Thyroid gland (tissue), 4 donors: ENCODE data around the gene CNOT2. TPM values are rescaled to one million over a fixed set of nuclear protein-coding genes. Genes with fewer than 3 reads are reported as not detected.

Experiments
- DNase-seq, 2 donors: peaks; one replicate each; pipeline ENCODE4 v3.0.0-alpha.2; 2019
- H3K27ac ChIP-seq, 3 donors: fragments of 200-600 bp; sonication (generic); 1 replicate in 2 of 3; 2 replicates in 1 of 3; pipeline ENCODE4 v1.5.1; 2016 to 2019; ENCODE audit warnings: mild to moderate bottlenecking in 1 of 3, moderate library complexity in 1 of 3
- H3K27me3 ChIP-seq: fragments of 200-600 bp; sonication (generic); one replicate; pipeline ENCODE4 v1.5.1; 2019
- H3K36me3 ChIP-seq, 2 donors: fragments of 200-600 bp; sonication (generic); one replicate each; pipeline ENCODE4 v1.5.1; 2016 to 2019
- H3K4me1 ChIP-seq, 2 donors: fragments of 200-600 bp; sonication (generic); one replicate each; pipeline ENCODE4 v1.5.1; 2017 to 2019
- H3K4me3 ChIP-seq, 3 donors: fragments of 200-600 bp; sonication (generic); replicated peaks in 1 of 3; 1 replicate in 2 of 3; 2 replicates in 1 of 3; pipeline ENCODE4 v1.5.1; 2016; ENCODE audit warnings: mild to moderate bottlenecking in 1 of 3
- H3K9me3 ChIP-seq: fragments of 200-600 bp; sonication (generic); one replicate; pipeline ENCODE4 v1.5.1; 2017
- POLR2A ChIP-seq, 2 donors: fragments of 450-650 bp; IDR thresholded peaks; one replicate each; pipeline ENCODE4 v1.6.1; 2017; ENCODE audit warnings: antibody characterized with exemption in 2 of 2, mild to moderate bottlenecking in 2 of 2, moderate library complexity in 1 of 2
- WGBS, 2 donors: methylation state at CpG; one replicate each; pipeline ENCODE4 v1.1.5; 2017; 5-methylcytosine and 5-hydroxymethylcytosine counted together
- intact Hi-C: fragments of 100-400 bp; cut with DNase I; formaldehyde crosslinking; loops from one replicate; pipeline ENCODE4 v1.15.1; 2023
- total RNA-seq, 4 donors: library from RNA; depleted of rRNA; stranded (reverse); fragments of >200 nt; gene quantifications; one replicate each; pipeline ENCODE4 v1.2.3, GENCODE V29; 2016
- TF ChIP-seq, protein P1 (sequence below), 6 experiments: fragments of 200-600 bp in 3 of 6; fragments of 450-650 bp in 3 of 6; sonication (generic) in 3 of 6; IDR thresholded peaks; one replicate each; pipeline ENCODE4 v1.5.1; 2016 to 2019; ENCODE audit warnings: antibody characterized with exemption in 6 of 6, mild to moderate bottlenecking in 2 of 6, inconsistent platforms in 1 of 6, moderate library complexity in 1 of 6

Gene CNOT2
- total RNA-seq, 4 donors from 2014 or later = 162 to 245 (median 173) TPM

DNA sequence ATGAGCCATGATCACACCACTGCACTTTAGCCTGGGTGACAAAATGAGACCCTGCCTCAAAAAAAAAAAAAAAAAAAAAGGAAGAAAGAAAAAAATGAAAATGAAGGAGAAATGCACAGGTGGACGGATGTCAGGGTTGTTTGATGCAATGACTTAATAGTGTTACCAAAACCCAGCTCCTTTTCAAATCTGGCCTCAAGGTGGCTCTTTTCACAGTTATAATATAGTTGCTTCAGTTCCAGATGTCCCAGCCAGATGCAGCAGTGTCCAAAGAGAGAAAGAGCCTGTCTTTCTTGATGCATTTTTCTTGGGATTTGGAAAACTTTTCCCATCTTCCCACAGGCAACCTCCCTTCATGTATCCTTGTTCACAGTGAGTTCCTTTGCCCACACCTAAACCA is 159.4 kb downstream of the CNOT2 start:
- intact Hi-C loops = no loop called here
- H3K27me3 ChIP-seq = no peaks in the 10 kb centered on the region
- TF ChIP-seq POLR2A (IDR thresholded peaks at IDR 0.05) = no peak
- TF ChIP-seq, protein P1, sequence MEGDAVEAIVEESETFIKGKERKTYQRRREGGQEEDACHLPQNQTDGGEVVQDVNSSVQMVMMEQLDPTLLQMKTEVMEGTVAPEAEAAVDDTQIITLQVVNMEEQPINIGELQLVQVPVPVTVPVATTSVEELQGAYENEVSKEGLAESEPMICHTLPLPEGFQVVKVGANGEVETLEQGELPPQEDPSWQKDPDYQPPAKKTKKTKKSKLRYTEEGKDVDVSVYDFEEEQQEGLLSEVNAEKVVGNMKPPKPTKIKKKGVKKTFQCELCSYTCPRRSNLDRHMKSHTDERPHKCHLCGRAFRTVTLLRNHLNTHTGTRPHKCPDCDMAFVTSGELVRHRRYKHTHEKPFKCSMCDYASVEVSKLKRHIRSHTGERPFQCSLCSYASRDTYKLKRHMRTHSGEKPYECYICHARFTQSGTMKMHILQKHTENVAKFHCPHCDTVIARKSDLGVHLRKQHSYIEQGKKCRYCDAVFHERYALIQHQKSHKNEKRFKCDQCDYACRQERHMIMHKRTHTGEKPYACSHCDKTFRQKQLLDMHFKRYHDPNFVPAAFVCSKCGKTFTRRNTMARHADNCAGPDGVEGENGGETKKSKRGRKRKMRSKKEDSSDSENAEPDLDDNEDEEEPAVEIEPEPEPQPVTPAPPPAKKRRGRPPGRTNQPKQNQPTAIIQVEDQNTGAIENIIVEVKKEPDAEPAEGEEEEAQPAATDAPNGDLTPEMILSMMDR (IDR thresholded peaks at IDR 0.05) = no peak
- H3K4me1 ChIP-seq = no peaks in the 10 kb centered on the region
- no peak overlapping the region for H3K27ac ChIP-seq
- H3K4me3 ChIP-seq = no peak overlapping the region
- WGBS, 2 donors = 97 to 98% methylated on average over 1 of the region's 1 CpG
- no peaks in the 10 kb centered on the region for H3K36me3 ChIP-seq
- no peaks in the 10 kb centered on the region for H3K9me3 ChIP-seq
- no peak for DNase-seq

GRCh38 chr12:70403826-70404225 is 160.6 kb downstream of the CNOT2 start:
- no peak overlapping the region for H3K27ac ChIP-seq
- intact Hi-C loops = no loop called here
- no peak for TF ChIP-seq POLR2A (IDR thresholded peaks at IDR 0.05)
- TF ChIP-seq, protein P1 (IDR thresholded peaks at IDR 0.05) = no peak
- H3K27me3 ChIP-seq = no peaks in the 10 kb centered on the region
- H3K36me3 ChIP-seq = no peaks in the 10 kb centered on the region
- DNase-seq = no peak
- no peaks in the 10 kb centered on the region for H3K4me1 ChIP-seq
- H3K4me3 ChIP-seq = no peak overlapping the region
- H3K9me3 ChIP-seq = no peaks in the 10 kb centered on the region

Other genes starting within 250 kb of the CNOT2 start
- 1 to 10 TPM; 2.1 to 5.1 (median 3.8) TPM for gene KCNMB4, start 122.9 kb downstream of the CNOT2 start, total RNA-seq